Activated naive CD8-positive, alpha-beta T cell (primary cell): ENCODE data around the gene AJM1.
"Not testable (repeated sequence)": the region's sequence is repeated elsewhere in the genome, so short reads cannot be mapped to it uniquely, and the experiment has no call there.

ENCODE experiments used
- H3K27ac Mint-ChIP-seq: one replicate; pipeline ENCODE4 v1.8.0; 2021; ENCODE audit warnings: mixed read lengths
- H3K27me3 Mint-ChIP-seq: one replicate; pipeline ENCODE4 v1.8.0; 2021; ENCODE audit warnings: mixed read lengths
- H3K36me3 Mint-ChIP-seq: one replicate; pipeline ENCODE4 v1.8.0; 2021; ENCODE audit warnings: mixed read lengths
- H3K4me1 Mint-ChIP-seq: one replicate; pipeline ENCODE4 v1.8.0; 2021; ENCODE audit warnings: low read depth, mixed read lengths
- H3K4me3 Mint-ChIP-seq: one replicate; pipeline ENCODE4 v1.8.0; 2021; ENCODE audit warnings: mild to moderate bottlenecking, mixed read lengths
- H3K9me3 Mint-ChIP-seq: one replicate; pipeline ENCODE4 v1.8.0; 2021; ENCODE audit warnings: low read depth, mixed read lengths

The AJM1 gene

GRCh38 chr9:136860933-136861873 lies 18.9 kb downstream of the AJM1 start:
- Mint-ChIP-seq H3K9me3 (no peaks in the 10 kb centered on the region), H3K36me3 (no peaks in the 10 kb centered on the region), H3K27ac (no peak overlapping the region)

GRCh38 chr9:136861874-136862457 lies 19.7 kb downstream of the AJM1 start:
- Mint-ChIP-seq H3K9me3 (no peaks in the 10 kb centered on the region), H3K4me3 (no peak overlapping the region)

More at GRCh38 chr9:136860933-136861873, 18.9 kb downstream of the AJM1 start:
- peaks cover 10% of the 10 kb centered on the region for H3K4me1 Mint-ChIP-seq
- no peak overlapping the region for H3K4me3 Mint-ChIP-seq
- no peaks in the 10 kb centered on the region for H3K27me3 Mint-ChIP-seq

GRCh38 chr9:136862849-136863622 lies 20.8 kb downstream of the AJM1 start:
- Mint-ChIP-seq H3K4me1 (peaks cover 13% of the 10 kb centered on the region), H3K9me3 (no peaks in the 10 kb centered on the region), H3K27me3 (no peaks in the 10 kb centered on the region), H3K36me3 (no peaks in the 10 kb centered on the region), H3K27ac (no peak overlapping the region), H3K4me3 (no peak overlapping the region)

More at GRCh38 chr9:136861874-136862457, 19.7 kb downstream of the AJM1 start:
- Mint-ChIP-seq H3K27ac (no peak overlapping the region), H3K27me3 (no peaks in the 10 kb centered on the region), H3K4me1 (peaks cover 10% of the 10 kb centered on the region), H3K36me3 (no peaks in the 10 kb centered on the region)

GRCh38 chr9:136863623-136864273 lies 21.5 kb downstream of the AJM1 start:
- no peaks in the 10 kb centered on the region for H3K27me3 Mint-ChIP-seq

GRCh38 chr9:136865041-136865767 lies 22.9 kb downstream of the AJM1 start:
- no peaks in the 10 kb centered on the region for H3K9me3 Mint-ChIP-seq
- H3K27me3 Mint-ChIP-seq = no peaks in the 10 kb centered on the region
- H3K27ac Mint-ChIP-seq = peak overlapping the region; percentile 34
- H3K4me1 Mint-ChIP-seq = peaks cover 16% of the 10 kb centered on the region
- no peaks in the 10 kb centered on the region for H3K36me3 Mint-ChIP-seq
- peak overlapping the region; percentile 83 for H3K4me3 Mint-ChIP-seq

More at GRCh38 chr9:136863623-136864273, 21.5 kb downstream of the AJM1 start:
- Mint-ChIP-seq H3K4me3 (no peak overlapping the region), H3K27ac (no peak overlapping the region), H3K9me3 (no peaks in the 10 kb centered on the region), H3K4me1 (peaks cover 14% of the 10 kb centered on the region), H3K36me3 (no peaks in the 10 kb centered on the region)

- H3K27ac Mint-ChIP-seq = no peak overlapping the region
- H3K4me1 Mint-ChIP-seq = peaks cover 16% of the 10 kb centered on the region
Observed at GRCh38 chr9:136865768-136866103, 23.5 kb downstream of the AJM1 start.

GRCh38 chr9:136866898-136867421 lies 24.7 kb downstream of the AJM1 start:
- not testable (repeated sequence) for H3K27me3 Mint-ChIP-seq, H3K36me3 Mint-ChIP-seq, H3K9me3 Mint-ChIP-seq
- Mint-ChIP-seq H3K4me3 (peak overlapping the region; percentile 71), H3K27ac (peak overlapping the region; percentile 46), H3K4me1 (peaks cover 16% of the 10 kb centered on the region)

More at GRCh38 chr9:136865768-136866103, 23.5 kb downstream of the AJM1 start:
- Mint-ChIP-seq H3K9me3 (no peaks in the 10 kb centered on the region), H3K4me3 (peak overlapping the region; percentile 83), H3K36me3 (no peaks in the 10 kb centered on the region), H3K27me3 (no peaks in the 10 kb centered on the region)

GRCh38 chr9:136867480-136867879 lies 25.2 kb downstream of the AJM1 start:
- peaks cover 16% of the 10 kb centered on the region for H3K4me1 Mint-ChIP-seq
- H3K36me3 Mint-ChIP-seq = no peaks in the 10 kb centered on the region
- no peaks in the 10 kb centered on the region for H3K9me3 Mint-ChIP-seq
- peak overlapping the region; percentile 71 for H3K4me3 Mint-ChIP-seq
- peak overlapping the region; percentile 46 for H3K27ac Mint-ChIP-seq
- H3K27me3 Mint-ChIP-seq = no peaks in the 10 kb centered on the region

GRCh38 chr9:136867917-136868316 lies 25.6 kb downstream of the AJM1 start:
- H3K36me3 Mint-ChIP-seq = no peaks in the 10 kb centered on the region
- peak overlapping the region; percentile 71 for H3K4me3 Mint-ChIP-seq
- no peaks in the 10 kb centered on the region for H3K9me3 Mint-ChIP-seq
- no peaks in the 10 kb centered on the region for H3K27me3 Mint-ChIP-seq
- no peak overlapping the region for H3K27ac Mint-ChIP-seq
- peaks cover 16% of the 10 kb centered on the region for H3K4me1 Mint-ChIP-seq

GRCh38 chr9:136868644-136869043 lies 26.4 kb downstream of the AJM1 start:
- Mint-ChIP-seq H3K36me3 (no peaks in the 10 kb centered on the region), H3K4me3 (peak overlapping the region; percentile 57), H3K9me3 (no peaks in the 10 kb centered on the region), H3K27ac (no peak overlapping the region), H3K4me1 (peaks cover 16% of the 10 kb centered on the region), H3K27me3 (no peaks in the 10 kb centered on the region)

GRCh38 chr9:136869611-136870010 lies 27.3 kb downstream of the AJM1 start:
- H3K27ac Mint-ChIP-seq, H3K36me3 Mint-ChIP-seq, H3K9me3 Mint-ChIP-seq, H3K4me3 Mint-ChIP-seq, H3K27me3 Mint-ChIP-seq, H3K4me1 Mint-ChIP-seq: not testable (repeated sequence)

- Mint-ChIP-seq H3K4me3 (no peak overlapping the region), H3K9me3 (no peaks in the 10 kb centered on the region), H3K36me3 (no peaks in the 10 kb centered on the region), H3K4me1 (peaks cover 2% of the 10 kb centered on the region), H3K27ac (no peak overlapping the region), H3K27me3 (no peaks in the 10 kb centered on the region)
Observed at GRCh38 chr9:136875155-136875554, 32.9 kb downstream of the AJM1 start.

GRCh38 chr9:136876476-136876875 lies 34.2 kb downstream of the AJM1 start:
- Mint-ChIP-seq H3K27me3 (no peaks in the 10 kb centered on the region), H3K36me3 (no peaks in the 10 kb centered on the region), H3K4me3 (no peak overlapping the region), H3K4me1 (peaks cover 10% of the 10 kb centered on the region), H3K9me3 (no peaks in the 10 kb centered on the region), H3K27ac (peak overlapping the region; percentile 77)

- peaks cover 31% of the 10 kb centered on the region for H3K4me1 Mint-ChIP-seq
Observed at GRCh38 chr9:136880651-136881050, 38.4 kb downstream of the AJM1 start.

More at GRCh38 chr9:136880651-136881050, 38.4 kb downstream of the AJM1 start:
- peak overlapping the region; percentile 41 for H3K4me3 Mint-ChIP-seq
- H3K36me3 Mint-ChIP-seq = no peaks in the 10 kb centered on the region
- H3K27ac Mint-ChIP-seq = peak overlapping the region; percentile 76
- H3K9me3 Mint-ChIP-seq = no peaks in the 10 kb centered on the region
- H3K27me3 Mint-ChIP-seq = no peaks in the 10 kb centered on the region
